A673 (cell line): Measurements from ENCODE around the gene BANP. TPM values are rescaled to one million over a fixed set of nuclear protein-coding genes. Genes with fewer than 3 reads are reported as not detected.
"Not testable (repeated sequence)": the region's sequence is repeated elsewhere in the genome, so short reads cannot be mapped to it uniquely, and the experiment has no call there.

Experiments used
- BruUV-seq: library from RNA; stranded (reverse); fragments of 400-500 nt; replicated peaks from 2 replicates; lab custom pipeline; 2021; lab: Mats Ljungman, UMichigan
- CTCF ChIA-PET: fragments of 300-600 bp; sonication (Branson Sonifier 250); formaldehyde crosslinking; loops from one replicate; lab custom pipeline; 2022; ENCODE audit warnings: antibody characterized with exemption; lab: Charles Lee
- POLR2A ChIA-PET: fragments of 300-600 bp; sonication (Branson Sonifier 250); formaldehyde crosslinking; loops from one replicate; lab custom pipeline; 2022; ENCODE audit warnings: antibody characterized with exemption; ENCODE audit not compliant: low non-redundant PET; lab: Charles Lee
- DNase-seq: peaks from one replicate; pipeline ENCODE4 v3.0.0-alpha.2; 2015; ENCODE audit warnings: low spot score
- H3K27ac ChIP-seq: fragments of 200-600 bp; sonication (generic); 2 replicates; pipeline ENCODE4 v1.5.1; 2016; ENCODE audit warnings: mixed run types, low read depth, mild to moderate bottlenecking, mixed read lengths, antibody characterized with exemption, low read length; ENCODE audit not compliant: poor library complexity, severe bottlenecking
- H3K27me3 ChIP-seq: fragments of 200-600 bp; sonication (generic); replicated peaks from 2 replicates; pipeline ENCODE4 v1.6.1; 2017; ENCODE audit warnings: mixed run types, low read depth, mild to moderate bottlenecking, mixed read lengths, antibody characterized with exemption, low read length; ENCODE audit not compliant: insufficient read depth, poor library complexity
- H3K36me3 ChIP-seq: fragments of 200-600 bp; sonication (generic); 2 replicates; pipeline ENCODE4 v1.6.1; 2016; ENCODE audit warnings: mixed run types, mild to moderate bottlenecking, mixed read lengths, antibody characterized with exemption, low read length; ENCODE audit not compliant: insufficient read depth, poor library complexity, severe bottlenecking
- H3K4me1 ChIP-seq: fragments of 200-600 bp; sonication (generic); 2 replicates; pipeline ENCODE4 v1.6.1; 2017; ENCODE audit warnings: mixed run types, mild to moderate bottlenecking, mixed read lengths, antibody characterized with exemption, low read length; ENCODE audit not compliant: insufficient read depth, poor library complexity, severe bottlenecking
- H3K4me3 ChIP-seq: fragments of 200-600 bp; sonication (generic); 2 replicates; pipeline ENCODE4 v1.5.1; 2016; ENCODE audit warnings: low read depth, mixed run types, mild to moderate bottlenecking, mixed read lengths, low read length; ENCODE audit not compliant: poor library complexity, severe bottlenecking
- H3K9me3 ChIP-seq: fragments of 200-600 bp; sonication (generic); 2 replicates; pipeline ENCODE4 v1.6.1; 2016; ENCODE audit warnings: mixed run types, low read depth, mild to moderate bottlenecking, mixed read lengths, antibody characterized with exemption, low read length; ENCODE audit not compliant: poor library complexity, severe bottlenecking
- CTCF ChIP-seq: fragments of 300-800, 200-600 bp; sonication (generic); conservative IDR thresholded peaks from 2 replicates; pipeline ENCODE4 v1.5.1; 2017; ENCODE audit warnings: low read depth, mild to moderate bottlenecking, antibody characterized with exemption, low read length, moderate library complexity, mixed read lengths
- EZH2 ChIP-seq: fragments of 200-600 bp; sonication (generic); IDR thresholded peaks from 2 replicates; pipeline ENCODE4 v1.6.1; 2017; ENCODE audit warnings: borderline replicate concordance, low read depth, mild to moderate bottlenecking, mixed read lengths, antibody characterized with exemption, low read length; ENCODE audit not compliant: poor library complexity, severe bottlenecking
- intact Hi-C: fragments of 100-400 bp; cut with micrococcal nuclease; formaldehyde crosslinking; loops from one replicate; pipeline ENCODE4 v1.10.0; 2022; ENCODE audit not compliant: unreplicated experiment
- total RNA-seq: library from RNA; stranded (reverse); gene quantifications from 2 replicates; pipeline ENCODE4 v1.2.3, GENCODE V29; 2021

Gene BANP
- total RNA-seq, 1 experiment from 2014 or later, result 44.3 TPM

GRCh38 chr16:88118376-88118775, 167.1 kb downstream of the BANP start:
- DNase-seq, result no peak
- POLR2A ChIA-PET, result no interaction called here
- BruUV-seq, result no TSS peak

GRCh38 chr16:88118852-88119741, 167.9 kb downstream of the BANP start:
- H3K4me3 ChIP-seq, POLR2A ChIA-PET, H3K4me1 ChIP-seq, H3K36me3 ChIP-seq, CTCF ChIA-PET, BruUV-seq, H3K27ac ChIP-seq, H3K9me3 ChIP-seq, H3K27me3 ChIP-seq, intact Hi-C loops: not testable (repeated sequence)
- peak; percentile 33 for DNase-seq

More at GRCh38 chr16:88118376-88118775, 167.1 kb downstream of the BANP start:
- H3K4me1 ChIP-seq, result no peaks in the 10 kb centered on the region
- intact Hi-C loops, result no loop called here
- no peak for TF ChIP-seq EZH2
- TF ChIP-seq CTCF, result no peak
- H3K27ac ChIP-seq, result no peak overlapping the region
- H3K4me3 ChIP-seq, result no peak overlapping the region
- CTCF ChIA-PET, result no interaction called here
- no peaks in the 10 kb centered on the region for H3K27me3 ChIP-seq
- no peaks in the 10 kb centered on the region for H3K36me3 ChIP-seq
- no peaks in the 10 kb centered on the region for H3K9me3 ChIP-seq

- BruUV-seq, POLR2A ChIA-PET, H3K4me1 ChIP-seq, H3K27me3 ChIP-seq, CTCF ChIA-PET, DNase-seq, H3K36me3 ChIP-seq, H3K9me3 ChIP-seq, H3K4me3 ChIP-seq, H3K27ac ChIP-seq, intact Hi-C loops: not testable (repeated sequence)
Observed at GRCh38 chr16:88119881-88120751, 168.9 kb downstream of the BANP start.

GRCh38 chr16:88120812-88121211, 169.6 kb downstream of the BANP start:
- H3K4me3 ChIP-seq, result no peak overlapping the region
- intact Hi-C loops, result no loop called here
- H3K36me3 ChIP-seq, result no peaks in the 10 kb centered on the region
- no peaks in the 10 kb centered on the region for H3K9me3 ChIP-seq
- DNase-seq, result no peak
- no peaks in the 10 kb centered on the region for H3K27me3 ChIP-seq
- no TSS peak for BruUV-seq
- H3K4me1 ChIP-seq, result no peaks in the 10 kb centered on the region
- no peak for TF ChIP-seq CTCF
- ChIA-PET CTCF (no interaction called here), POLR2A (no interaction called here)
- no peak overlapping the region for H3K27ac ChIP-seq

GRCh38 chr16:88121391-88121790, 170.2 kb downstream of the BANP start:
- H3K4me3 ChIP-seq, H3K4me1 ChIP-seq, H3K36me3 ChIP-seq, CTCF ChIA-PET, BruUV-seq, intact Hi-C loops, H3K27ac ChIP-seq, H3K27me3 ChIP-seq, POLR2A ChIA-PET, DNase-seq, H3K9me3 ChIP-seq: not testable (repeated sequence)
